ENCODE measurements around the gene WWC2.

WWC2 gene

DNA sequence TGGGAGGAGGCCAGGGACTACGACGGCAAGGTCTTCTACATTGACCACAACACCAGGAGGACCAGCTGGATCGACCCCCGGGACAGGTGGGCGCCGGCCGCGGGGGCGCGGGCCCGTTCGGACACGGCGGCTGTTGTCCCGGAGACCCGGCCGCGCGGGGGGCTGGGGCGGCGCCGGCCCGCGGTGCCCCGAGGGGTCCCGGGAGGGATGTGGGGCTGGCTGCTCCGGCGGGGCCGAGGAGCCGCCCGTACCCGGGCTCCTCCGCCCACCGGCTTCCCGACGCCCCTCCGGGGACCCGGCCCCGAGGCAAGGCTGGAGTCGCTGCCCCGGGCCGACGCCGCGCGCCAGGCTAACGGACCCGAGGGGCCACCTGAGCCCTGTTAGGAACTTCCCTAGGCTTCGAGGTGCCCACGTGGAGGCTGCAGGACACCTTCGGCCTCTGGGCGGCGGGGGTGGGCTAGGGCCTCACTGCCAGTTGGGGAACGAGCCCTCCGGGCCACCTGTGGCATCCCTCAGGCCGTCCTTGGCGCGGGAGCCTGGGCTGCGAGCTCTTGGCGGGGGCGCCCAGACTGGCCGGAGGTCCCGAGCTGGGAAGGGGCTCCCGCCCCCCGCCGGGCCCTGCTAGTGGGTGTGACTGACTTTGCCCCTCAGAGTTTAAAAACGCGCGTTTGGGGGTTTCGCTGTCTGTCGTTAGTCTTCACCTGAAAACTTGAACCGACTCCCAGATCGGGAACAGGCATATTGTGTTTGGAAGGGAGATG is 660 bp downstream of the WWC2 start:
- Histone ChIP-seq H3K27me3 (ENCODE audit: low read length) (no peaks in the 10 kb centered on the region), H3F3A (ENCODE audit: insufficient read depth) (no peaks in the 10 kb centered on the region), H3K79me2 (ENCODE audit: insufficient read depth, low read length) (no peaks in the 10 kb centered on the region), H4K20me1 (ENCODE audit: low read depth, low read length) (no peaks in the 10 kb centered on the region), H3K9ac (ENCODE audit: low read length) (no peak overlapping the region), H3K9me3 (ENCODE audit: insufficient read depth, low read length) (no peaks in the 10 kb centered on the region), H3K36me3 (ENCODE audit: low read length) (no peaks in the 10 kb centered on the region), H3K9me2 (replicated peaks; ENCODE audit: insufficient read depth, low read length) (no peaks in the 10 kb centered on the region), H3K4me2 (ENCODE audit: low read depth, low read length, poor library complexity, severe bottlenecking) (no peak overlapping the region), H2AFZ (ENCODE audit: low read depth, low read length, severe bottlenecking) (no peak overlapping the region), H3K4me3 (ENCODE audit: insufficient read depth, low read length, poor library complexity, severe bottlenecking) (no peak overlapping the region), H3K27ac (ENCODE audit: low read depth, low read length) (no peak overlapping the region)
- TF ChIP-seq, protein P1, sequence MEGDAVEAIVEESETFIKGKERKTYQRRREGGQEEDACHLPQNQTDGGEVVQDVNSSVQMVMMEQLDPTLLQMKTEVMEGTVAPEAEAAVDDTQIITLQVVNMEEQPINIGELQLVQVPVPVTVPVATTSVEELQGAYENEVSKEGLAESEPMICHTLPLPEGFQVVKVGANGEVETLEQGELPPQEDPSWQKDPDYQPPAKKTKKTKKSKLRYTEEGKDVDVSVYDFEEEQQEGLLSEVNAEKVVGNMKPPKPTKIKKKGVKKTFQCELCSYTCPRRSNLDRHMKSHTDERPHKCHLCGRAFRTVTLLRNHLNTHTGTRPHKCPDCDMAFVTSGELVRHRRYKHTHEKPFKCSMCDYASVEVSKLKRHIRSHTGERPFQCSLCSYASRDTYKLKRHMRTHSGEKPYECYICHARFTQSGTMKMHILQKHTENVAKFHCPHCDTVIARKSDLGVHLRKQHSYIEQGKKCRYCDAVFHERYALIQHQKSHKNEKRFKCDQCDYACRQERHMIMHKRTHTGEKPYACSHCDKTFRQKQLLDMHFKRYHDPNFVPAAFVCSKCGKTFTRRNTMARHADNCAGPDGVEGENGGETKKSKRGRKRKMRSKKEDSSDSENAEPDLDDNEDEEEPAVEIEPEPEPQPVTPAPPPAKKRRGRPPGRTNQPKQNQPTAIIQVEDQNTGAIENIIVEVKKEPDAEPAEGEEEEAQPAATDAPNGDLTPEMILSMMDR (IDR thresholded peaks at IDR 0.05; ENCODE audit: insufficient read depth, low read length, poor library complexity, severe bottlenecking), result no peak

DNA sequence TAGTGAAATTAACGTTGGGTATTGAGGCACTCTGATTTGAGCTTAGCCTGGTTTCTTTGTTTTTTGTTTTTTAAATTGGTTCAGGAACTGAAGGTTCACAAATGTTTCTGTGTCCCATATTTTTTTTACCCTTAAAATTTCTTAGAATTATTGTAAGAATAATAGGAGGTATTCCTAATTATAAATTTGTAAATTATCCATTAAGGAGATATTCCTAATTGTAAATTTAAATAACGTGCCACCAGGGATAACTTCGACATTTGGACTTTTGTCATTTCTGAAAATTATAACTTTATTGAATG is 1.2 kb downstream of the WWC2 start:
- Histone ChIP-seq H3F3A (ENCODE audit: insufficient read depth) (no peaks in the 10 kb centered on the region), H3K9ac (ENCODE audit: low read length) (no peak overlapping the region), H3K9me3 (ENCODE audit: insufficient read depth, low read length) (no peaks in the 10 kb centered on the region), H3K4me3 (ENCODE audit: insufficient read depth, low read length, poor library complexity, severe bottlenecking) (no peak overlapping the region), H3K79me2 (ENCODE audit: insufficient read depth, low read length) (no peaks in the 10 kb centered on the region), H3K27ac (ENCODE audit: low read depth, low read length) (no peak overlapping the region), H2AFZ (ENCODE audit: low read depth, low read length, severe bottlenecking) (no peak overlapping the region), H3K4me2 (ENCODE audit: low read depth, low read length, poor library complexity, severe bottlenecking) (no peak overlapping the region), H3K27me3 (ENCODE audit: low read length) (no peaks in the 10 kb centered on the region), H3K36me3 (ENCODE audit: low read length) (no peaks in the 10 kb centered on the region), H3K9me2 (replicated peaks; ENCODE audit: insufficient read depth, low read length) (no peaks in the 10 kb centered on the region), H4K20me1 (ENCODE audit: low read depth, low read length) (no peaks in the 10 kb centered on the region)
- TF ChIP-seq EZH2phosphoT487 (conservative IDR thresholded peaks at IDR 0.05; ENCODE audit: low read length), result no peak

DNA sequence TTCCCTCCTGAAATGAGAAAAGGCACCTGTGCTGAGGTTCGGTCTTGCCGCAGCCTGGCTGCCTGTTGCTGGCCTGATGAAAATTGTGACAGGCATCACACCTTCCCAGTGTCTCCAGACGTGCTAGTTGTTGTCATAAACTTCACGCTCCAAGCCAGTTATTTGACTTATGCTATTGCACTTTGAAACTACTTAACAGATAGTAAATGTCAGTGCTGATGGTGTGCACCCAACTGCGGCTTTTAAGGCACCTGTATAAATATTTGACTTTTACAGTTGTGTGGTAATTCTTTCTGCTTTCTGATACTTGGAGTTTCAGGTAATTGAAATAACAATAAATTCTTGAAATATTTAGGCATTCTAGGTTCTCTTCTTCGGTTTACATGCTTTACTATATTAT is 1.8 kb downstream of the WWC2 start:
- Histone ChIP-seq H3K4me2 (ENCODE audit: low read depth, low read length, poor library complexity, severe bottlenecking) (no peak overlapping the region), H3K36me3 (ENCODE audit: low read length) (no peaks in the 10 kb centered on the region)

DNA sequence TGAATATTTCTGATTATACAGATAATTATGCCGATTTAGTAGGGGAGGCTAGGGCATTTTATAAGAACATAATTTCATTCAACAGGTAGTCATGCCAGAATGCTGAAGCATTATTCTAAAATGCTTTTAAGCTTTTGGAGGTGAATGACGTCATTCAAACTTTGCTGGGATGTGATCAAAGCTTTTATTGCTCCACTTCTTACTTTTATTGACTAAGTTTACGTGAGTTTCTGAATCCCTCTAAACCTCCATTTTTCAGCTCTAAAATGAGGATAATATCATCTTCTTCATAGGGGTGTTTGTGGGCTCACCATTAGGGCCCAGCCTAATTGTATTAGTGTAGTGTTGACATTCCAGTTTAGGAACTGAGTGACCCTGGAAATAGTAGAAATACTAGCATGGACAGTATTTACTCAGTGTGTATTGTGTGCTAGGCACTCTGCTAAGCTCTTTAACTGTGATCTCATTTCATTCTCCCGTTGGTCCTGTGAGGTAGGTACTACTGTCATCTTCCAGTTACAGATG is 3.0 kb downstream of the WWC2 start:
- Histone ChIP-seq H4K20me1 (ENCODE audit: low read depth, low read length) (no peaks in the 10 kb centered on the region), H2AFZ (ENCODE audit: low read depth, low read length, severe bottlenecking) (no peak overlapping the region), H3K79me2 (ENCODE audit: insufficient read depth, low read length) (no peaks in the 10 kb centered on the region), H3K4me2 (ENCODE audit: low read depth, low read length, poor library complexity, severe bottlenecking) (no peak overlapping the region), H3K27ac (ENCODE audit: low read depth, low read length) (no peak overlapping the region), H3F3A (ENCODE audit: insufficient read depth) (no peaks in the 10 kb centered on the region), H3K27me3 (ENCODE audit: low read length) (no peaks in the 10 kb centered on the region), H3K9ac (ENCODE audit: low read length) (no peak overlapping the region), H3K36me3 (ENCODE audit: low read length) (no peaks in the 10 kb centered on the region), H3K9me2 (replicated peaks; ENCODE audit: insufficient read depth, low read length) (no peaks in the 10 kb centered on the region), H3K9me3 (ENCODE audit: insufficient read depth, low read length) (no peaks in the 10 kb centered on the region), H3K4me3 (ENCODE audit: insufficient read depth, low read length, poor library complexity, severe bottlenecking) (no peak overlapping the region)
- TF ChIP-seq, protein P1 (IDR thresholded peaks at IDR 0.05; ENCODE audit: insufficient read depth, low read length, poor library complexity, severe bottlenecking), result no peak
- TF ChIP-seq EZH2phosphoT487 (conservative IDR thresholded peaks at IDR 0.05; ENCODE audit: low read length), result no peak

More for the DNA sequence above, 1.8 kb downstream of the WWC2 start:
- no peaks in the 10 kb centered on the region for H3K9me3 ChIP-seq (ENCODE audit: insufficient read depth, low read length)
- no peaks in the 10 kb centered on the region for H3K9me2 ChIP-seq (replicated peaks; ENCODE audit: insufficient read depth, low read length)
- no peak overlapping the region for H2AFZ ChIP-seq (ENCODE audit: low read depth, low read length, severe bottlenecking)
- H3K9ac ChIP-seq (ENCODE audit: low read length), result no peak overlapping the region
- no peak overlapping the region for H3K4me3 ChIP-seq (ENCODE audit: insufficient read depth, low read length, poor library complexity, severe bottlenecking)
- H3K27me3 ChIP-seq (ENCODE audit: low read length), result no peaks in the 10 kb centered on the region
- TF ChIP-seq, protein P1 (IDR thresholded peaks at IDR 0.05; ENCODE audit: insufficient read depth, low read length, poor library complexity, severe bottlenecking), result no peak
- TF ChIP-seq EZH2phosphoT487 (conservative IDR thresholded peaks at IDR 0.05; ENCODE audit: low read length), result no peak
- H4K20me1 ChIP-seq (ENCODE audit: low read depth, low read length), result no peaks in the 10 kb centered on the region
- H3K27ac ChIP-seq (ENCODE audit: low read depth, low read length), result no peak overlapping the region
- H3K79me2 ChIP-seq (ENCODE audit: insufficient read depth, low read length), result no peaks in the 10 kb centered on the region
- H3F3A ChIP-seq (ENCODE audit: insufficient read depth), result no peaks in the 10 kb centered on the region
